GM13976 (cell line): ENCODE measurements around the gene RPL21.

ENCODE experiments used
- DNase-seq: peaks from one replicate; pipeline ENCODE4 v3.0.0; 2012; ENCODE audit warnings: low spot score
- CTCF ChIP-seq: IDR thresholded peaks from 2 replicates; pipeline ENCODE4 v1.5.1; 2012; ENCODE audit warnings: borderline replicate concordance, mild to moderate bottlenecking; ENCODE audit not compliant: insufficient read depth; ENCODE audit errors: extremely low read depth, missing control alignments, control extremely low read depth
- in situ Hi-C: fragments of 300-500 bp; cut with MboI; formaldehyde crosslinking; loops from one replicate; pipeline ENCODE4 v1.12.0; 2022; ENCODE audit warnings: low sequenced_read_pairs, mixed read lengths, inconsistent platforms; ENCODE audit not compliant: unreplicated experiment

Gene RPL21

GRCh38 chr13:27251166-27252091 is at the start of gene RPL21:
RPL21 (plus strand) TSS chr13:27251558; CDS start chr13:27253777, 2,219 bp downstream.
- TF ChIP-seq CTCF = no peak
- in situ Hi-C loops = no loop called here

GRCh38 chr13:27201661-27202060 is 49.7 kb upstream of the RPL21 start:
- in situ Hi-C loops = no loop called here
- TF ChIP-seq CTCF = no peak
- no peak for DNase-seq

More at GRCh38 chr13:27251166-27252091, at the start of gene RPL21:
- peak; percentile 91 for DNase-seq

- in situ Hi-C loops = no loop called here
- TF ChIP-seq CTCF = no peak
- no peak for DNase-seq
Measured at GRCh38 chr13:27203186-27203585, 48.2 kb upstream of the RPL21 start.

GRCh38 chr13:27203854-27204253 is 47.5 kb upstream of the RPL21 start:
- no peak for DNase-seq
- peak; percentile 19 for TF ChIP-seq CTCF
- in situ Hi-C loops = no loop called here

- in situ Hi-C loops = no loop called here
Measured at GRCh38 chr13:27208514-27208913, 42.8 kb upstream of the RPL21 start.

GRCh38 chr13:27211271-27211670 is 40.1 kb upstream of the RPL21 start:
- in situ Hi-C loops = no loop called here
- no peak for DNase-seq
- no peak for TF ChIP-seq CTCF

More at GRCh38 chr13:27208514-27208913, 42.8 kb upstream of the RPL21 start:
- no peak for TF ChIP-seq CTCF
- no peak for DNase-seq
